HepG2 (cell line): ENCODE data around the gene LRRN4CL. TPM values are rescaled to one million over a fixed set of nuclear protein-coding genes. Genes with fewer than 3 reads are reported as not detected.

ENCODE experiments used
- CBFB ChIP-seq: sonication (generic); formaldehyde crosslinking; IDR thresholded peaks from 2 replicates; pipeline ENCODE4 v1.4.0; 2020; ENCODE audit warnings: missing genetic modification reagents
- GFI1 ChIP-seq: sonication (generic); formaldehyde crosslinking; IDR thresholded peaks from 2 replicates; pipeline ENCODE4 v1.5.0; 2020; ENCODE audit warnings: missing genetic modification reagents, mild to moderate bottlenecking, borderline replicate concordance
- GTF3A ChIP-seq: sonication (generic); formaldehyde crosslinking; conservative IDR thresholded peaks from 2 replicates; pipeline ENCODE4 v1.4.0; 2020; ENCODE audit warnings: mild to moderate bottlenecking, missing genetic modification reagents
- HDAC6 ChIP-seq: fragments of 200-600 bp; sonication (generic); IDR thresholded peaks from 2 replicates; pipeline ENCODE4 v1.7.0; 2017; ENCODE audit warnings: mild to moderate bottlenecking, antibody characterized with exemption, low read length, low read depth
- NFYC ChIP-seq: IDR thresholded peaks from 2 replicates; pipeline ENCODE4 v1.6.1; 2016; ENCODE audit warnings: missing genetic modification reagents, missing compliant biosample characterization
- PHF5A ChIP-seq: IDR thresholded peaks from one replicate; pipeline ENCODE4 v1.6.1; 2018; ENCODE audit warnings: low read depth, missing genetic modification reagents; ENCODE audit not compliant: unreplicated experiment
- POLR2A ChIP-seq, 2 experiments: IDR thresholded peaks; 2 replicates each; pipeline ENCODE4 v1.6.1; 2011; ENCODE audit warnings: low read depth in 2 of 2, low read length in 2 of 2, mild to moderate bottlenecking in 1 of 2, moderate library complexity in 1 of 2; ENCODE audit not compliant: insufficient read depth in 1 of 2
- ZBTB7A ChIP-seq: sonication (generic); formaldehyde crosslinking; IDR thresholded peaks from 2 replicates; pipeline ENCODE4 v1.8.0; 2022; ENCODE audit warnings: mild to moderate bottlenecking, missing genetic modification reagents
- ZNF317 ChIP-seq: sonication (generic); formaldehyde crosslinking; IDR thresholded peaks from 2 replicates; pipeline ENCODE4 v1.5.0; 2020; ENCODE audit warnings: mild to moderate bottlenecking, missing genetic modification reagents
- ZNF335 ChIP-seq: sonication (generic); formaldehyde crosslinking; IDR thresholded peaks from 2 replicates; pipeline ENCODE4 v1.4.0; 2020; ENCODE audit warnings: missing genetic modification reagents
- ZNF382 ChIP-seq: sonication (generic); formaldehyde crosslinking; IDR thresholded peaks from 2 replicates; pipeline ENCODE4 v1.5.0; 2020; ENCODE audit warnings: missing genetic modification reagents, mild to moderate bottlenecking, borderline replicate concordance
- ZNF674 ChIP-seq: sonication (generic); formaldehyde crosslinking; IDR thresholded peaks from 2 replicates; pipeline ENCODE4 v1.5.0; 2020; ENCODE audit warnings: low read depth, mild to moderate bottlenecking, missing genetic modification reagents
- ZNF749 ChIP-seq: sonication (generic); formaldehyde crosslinking; IDR thresholded peaks from 2 replicates; pipeline ENCODE4 v1.8.0; 2022; ENCODE audit warnings: mild to moderate bottlenecking, missing genetic modification reagents, moderate library complexity, borderline replicate concordance
- polyA plus RNA-seq, 8 experiments: library from polyadenylated mRNA; depleted of rRNA in 3 of 8; stranded (reverse) in 7 of 8; unstranded in 1 of 8; fragments of >200 nt; fragmentation: Illumina TruSeq in 4 of 8; extraction: Trizol in 4 of 8; gene quantifications; 2 replicates each; pipeline versions ENCODE4 v1.2.1 to v1.2.3, GENCODE V29; 2011 to 2016; ENCODE audit warnings: low read depth in 4 of 8, missing spikeins in 1 of 8, mixed read lengths in 1 of 8; ENCODE audit not compliant: insufficient read depth in 1 of 8
- total RNA-seq, 5 experiments: library from RNA; depleted of rRNA; stranded (reverse); fragments of >200 nt; fragmentation: Illumina TruSeq; extraction: Trizol; gene quantifications; 2 replicates each; pipeline ENCODE4 v1.2.3, GENCODE V29; 2016; ENCODE audit warnings: low read depth in 1 of 5
- TF ChIP-seq, protein P1 (sequence below): sonication (generic); formaldehyde crosslinking; IDR thresholded peaks from 2 replicates; pipeline ENCODE4 v1.5.0; 2020; ENCODE audit warnings: mild to moderate bottlenecking, missing genetic modification reagents
- TF ChIP-seq, protein P2 (sequence below): sonication (generic); formaldehyde crosslinking; IDR thresholded peaks from 2 replicates; pipeline ENCODE4 v1.4.0; 2020; ENCODE audit warnings: missing genetic modification reagents, borderline replicate concordance
- TF ChIP-seq, protein P3 (sequence below): IDR thresholded peaks from 2 replicates; pipeline ENCODE4 v1.6.1; 2018; ENCODE audit warnings: missing genetic modification reagents, mild to moderate bottlenecking, missing compliant biosample characterization
- TF ChIP-seq, protein P4 (sequence below): sonication (generic); formaldehyde crosslinking; IDR thresholded peaks from 2 replicates; pipeline ENCODE4 v1.4.0; 2020; ENCODE audit warnings: mild to moderate bottlenecking, missing genetic modification reagents, borderline replicate concordance

Gene LRRN4CL
- total and polyA plus RNA-seq, 2 of the 13 experiments (the other 11 are each of a cell fraction or from before 2014, with no cell fraction given): 0.11 TPM; not detected in 1

DNA sequence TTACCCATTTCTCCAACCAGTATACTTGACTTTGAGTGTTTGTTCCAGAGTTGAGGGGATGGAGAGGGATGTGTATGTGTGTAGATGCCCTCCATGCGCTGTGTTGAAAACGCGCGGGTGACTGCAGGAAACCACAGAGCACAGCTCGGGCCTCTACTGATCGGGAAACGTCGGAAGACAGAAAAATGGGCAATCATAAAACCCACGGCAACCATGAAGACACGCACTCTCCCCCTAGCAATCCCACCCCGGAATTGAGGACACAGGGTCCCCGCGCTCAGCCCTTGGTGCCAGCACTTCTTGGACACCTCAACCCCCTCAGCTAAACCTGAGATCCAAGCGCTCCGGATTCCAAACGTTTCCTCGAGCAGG is 18.1 kb downstream of the LRRN4CL start (continued):
- TF ChIP-seq, protein P1, sequence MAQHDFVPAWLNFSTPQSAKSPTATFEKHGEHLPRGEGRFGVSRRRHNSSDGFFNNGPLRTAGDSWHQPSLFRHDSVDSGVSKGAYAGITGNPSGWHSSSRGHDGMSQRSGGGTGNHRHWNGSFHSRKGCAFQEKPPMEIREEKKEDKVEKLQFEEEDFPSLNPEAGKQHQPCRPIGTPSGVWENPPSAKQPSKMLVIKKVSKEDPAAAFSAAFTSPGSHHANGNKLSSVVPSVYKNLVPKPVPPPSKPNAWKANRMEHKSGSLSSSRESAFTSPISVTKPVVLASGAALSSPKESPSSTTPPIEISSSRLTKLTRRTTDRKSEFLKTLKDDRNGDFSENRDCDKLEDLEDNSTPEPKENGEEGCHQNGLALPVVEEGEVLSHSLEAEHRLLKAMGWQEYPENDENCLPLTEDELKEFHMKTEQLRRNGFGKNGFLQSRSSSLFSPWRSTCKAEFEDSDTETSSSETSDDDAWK (CRISPR knock-in tag): no peak
- TF ChIP-seq, protein P2, sequence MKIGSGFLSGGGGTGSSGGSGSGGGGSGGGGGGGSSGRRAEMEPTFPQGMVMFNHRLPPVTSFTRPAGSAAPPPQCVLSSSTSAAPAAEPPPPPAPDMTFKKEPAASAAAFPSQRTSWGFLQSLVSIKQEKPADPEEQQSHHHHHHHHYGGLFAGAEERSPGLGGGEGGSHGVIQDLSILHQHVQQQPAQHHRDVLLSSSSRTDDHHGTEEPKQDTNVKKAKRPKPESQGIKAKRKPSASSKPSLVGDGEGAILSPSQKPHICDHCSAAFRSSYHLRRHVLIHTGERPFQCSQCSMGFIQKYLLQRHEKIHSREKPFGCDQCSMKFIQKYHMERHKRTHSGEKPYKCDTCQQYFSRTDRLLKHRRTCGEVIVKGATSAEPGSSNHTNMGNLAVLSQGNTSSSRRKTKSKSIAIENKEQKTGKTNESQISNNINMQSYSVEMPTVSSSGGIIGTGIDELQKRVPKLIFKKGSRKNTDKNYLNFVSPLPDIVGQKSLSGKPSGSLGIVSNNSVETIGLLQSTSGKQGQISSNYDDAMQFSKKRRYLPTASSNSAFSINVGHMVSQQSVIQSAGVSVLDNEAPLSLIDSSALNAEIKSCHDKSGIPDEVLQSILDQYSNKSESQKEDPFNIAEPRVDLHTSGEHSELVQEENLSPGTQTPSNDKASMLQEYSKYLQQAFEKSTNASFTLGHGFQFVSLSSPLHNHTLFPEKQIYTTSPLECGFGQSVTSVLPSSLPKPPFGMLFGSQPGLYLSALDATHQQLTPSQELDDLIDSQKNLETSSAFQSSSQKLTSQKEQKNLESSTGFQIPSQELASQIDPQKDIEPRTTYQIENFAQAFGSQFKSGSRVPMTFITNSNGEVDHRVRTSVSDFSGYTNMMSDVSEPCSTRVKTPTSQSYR (CRISPR knock-in tag): no peak
- TF ChIP-seq, protein P3, sequence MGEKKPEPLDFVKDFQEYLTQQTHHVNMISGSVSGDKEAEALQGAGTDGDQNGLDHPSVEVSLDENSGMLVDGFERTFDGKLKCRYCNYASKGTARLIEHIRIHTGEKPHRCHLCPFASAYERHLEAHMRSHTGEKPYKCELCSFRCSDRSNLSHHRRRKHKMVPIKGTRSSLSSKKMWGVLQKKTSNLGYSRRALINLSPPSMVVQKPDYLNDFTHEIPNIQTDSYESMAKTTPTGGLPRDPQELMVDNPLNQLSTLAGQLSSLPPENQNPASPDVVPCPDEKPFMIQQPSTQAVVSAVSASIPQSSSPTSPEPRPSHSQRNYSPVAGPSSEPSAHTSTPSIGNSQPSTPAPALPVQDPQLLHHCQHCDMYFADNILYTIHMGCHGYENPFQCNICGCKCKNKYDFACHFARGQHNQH (CRISPR knock-in tag): no peak
- TF ChIP-seq, protein P4, sequence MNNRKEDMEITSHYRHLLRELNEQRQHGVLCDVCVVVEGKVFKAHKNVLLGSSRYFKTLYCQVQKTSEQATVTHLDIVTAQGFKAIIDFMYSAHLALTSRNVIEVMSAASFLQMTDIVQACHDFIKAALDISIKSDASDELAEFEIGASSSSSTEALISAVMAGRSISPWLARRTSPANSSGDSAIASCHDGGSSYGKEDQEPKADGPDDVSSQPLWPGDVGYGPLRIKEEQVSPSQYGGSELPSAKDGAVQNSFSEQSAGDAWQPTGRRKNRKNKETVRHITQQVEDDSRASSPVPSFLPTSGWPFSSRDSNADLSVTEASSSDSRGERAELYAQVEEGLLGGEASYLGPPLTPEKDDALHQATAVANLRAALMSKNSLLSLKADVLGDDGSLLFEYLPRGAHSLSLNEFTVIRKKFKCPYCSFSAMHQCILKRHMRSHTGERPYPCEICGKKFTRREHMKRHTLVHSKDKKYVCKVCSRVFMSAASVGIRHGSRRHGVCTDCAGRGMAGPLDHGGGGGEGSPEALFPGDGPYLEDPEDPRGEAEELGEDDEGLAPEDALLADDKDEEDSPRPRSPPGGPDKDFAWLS (CRISPR knock-in tag): no peak
- TF ChIP-seq PHF5A (CRISPR knock-in tag) (no peak), GTF3A (CRISPR knock-in tag) (no peak), CBFB (CRISPR knock-in tag) (peak; percentile 25; the same call in 1 of the 2 replicates), ZNF749 (CRISPR knock-in tag) (no peak), POLR2A (IDR thresholded peaks at IDR 0.05; ENCODE audit: insufficient read depth in 1 of 2, low read depth in 2 of 2, low read length in 2 of 2) (no peak), ZBTB7A (CRISPR knock-in tag) (0 out of 2 replicates have a peak, but pooled peaks have one; percentile 37), ZNF674 (CRISPR knock-in tag) (no peak), ZNF382 (CRISPR knock-in tag) (no peak), GFI1 (CRISPR knock-in tag) (no peak), ZNF335 (CRISPR knock-in tag) (no peak), ZNF317 (CRISPR knock-in tag) (peak; percentile 18; the same call in 1 of the 2 replicates), NFYC (CRISPR knock-in tag) (no peak), HDAC6 (no peak)
